ENCODE measurements around the gene ATP11B. TPM values are rescaled to one million over a fixed set of nuclear protein-coding genes. Genes with fewer than 3 reads are reported as not detected.
A peak's percentile ranks its signal among the peaks of the same experiment; 100 is the strongest.
"Not testable (repeated sequence)": the region's sequence is repeated elsewhere in the genome, so short reads cannot be mapped to it uniquely, and the experiment has no call there.

ATP11B gene
- total RNA-seq, 1 donor from 2014 or later: 46.2 TPM

GRCh38 chr3:182821221-182821981, 28.1 kb downstream of the ATP11B start:
- Mint-ChIP-seq H3K36me3 (ENCODE audit: low read depth) (peaks cover 18% of the 10 kb centered on the region), H3K4me1 (peaks cover 4% of the 10 kb centered on the region), H3K9me3 (no peaks in the 10 kb centered on the region), H3K27ac (ENCODE audit: unreplicated experiment) (no peak overlapping the region), H3K4me3 (no peak overlapping the region), H3K27me3 (ENCODE audit: low read depth) (no peaks in the 10 kb centered on the region)
- DNase-seq (ENCODE audit: low read depth, low spot score): no peak
- TF ChIP-seq CTCF (conservative IDR thresholded peaks at IDR 0.05): no peak

- H3K36me3 Mint-ChIP-seq (ENCODE audit: low read depth): peaks cover 18% of the 10 kb centered on the region
- H3K4me3 Mint-ChIP-seq; H3K4me1 Mint-ChIP-seq; H3K27ac Mint-ChIP-seq (ENCODE audit: unreplicated experiment); H3K27me3 Mint-ChIP-seq (ENCODE audit: low read depth); H3K9me3 Mint-ChIP-seq; DNase-seq (ENCODE audit: low read depth, low spot score): not testable (repeated sequence)
Observed at GRCh38 chr3:182822260-182822659, 29.0 kb downstream of the ATP11B start.

DNA sequence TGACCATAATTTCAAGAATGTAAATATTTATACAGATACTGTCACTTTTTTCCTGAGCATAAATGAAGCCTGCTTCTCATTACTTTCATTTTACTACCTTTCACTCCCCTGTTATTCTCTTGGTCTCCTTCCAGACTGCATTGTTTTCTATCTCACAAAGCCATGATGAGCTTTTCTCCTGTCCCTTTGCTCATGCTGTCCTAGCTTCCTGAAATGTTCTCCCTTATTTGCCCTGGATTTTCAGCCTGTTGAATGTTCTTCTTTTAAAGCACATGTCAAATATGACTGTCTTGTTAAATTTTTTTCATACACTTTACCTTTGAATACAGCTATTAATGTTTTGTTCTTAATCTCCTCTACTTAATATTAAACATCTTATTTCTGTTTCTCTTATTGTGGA, 31.7 kb downstream of the ATP11B start:
- Mint-ChIP-seq H3K4me3 (no peak overlapping the region), H3K27me3 (ENCODE audit: low read depth) (no peaks in the 10 kb centered on the region), H3K9me3 (no peaks in the 10 kb centered on the region), H3K4me1 (no peaks in the 10 kb centered on the region), H3K27ac (ENCODE audit: unreplicated experiment) (no peak overlapping the region), H3K36me3 (ENCODE audit: low read depth) (peaks cover 18% of the 10 kb centered on the region)
- DNase-seq (ENCODE audit: low read depth, low spot score): no peak
- no peak for TF ChIP-seq CTCF (conservative IDR thresholded peaks at IDR 0.05)

- no peaks in the 10 kb centered on the region for H3K27me3 Mint-ChIP-seq (ENCODE audit: low read depth)
- no peaks in the 10 kb centered on the region for H3K9me3 Mint-ChIP-seq
- H3K36me3 Mint-ChIP-seq (ENCODE audit: low read depth): peaks cover 6% of the 10 kb centered on the region
- no peak overlapping the region for H3K27ac Mint-ChIP-seq (ENCODE audit: unreplicated experiment)
- no peak for DNase-seq (ENCODE audit: low read depth, low spot score)
- no peak overlapping the region for H3K4me3 Mint-ChIP-seq
- H3K4me1 Mint-ChIP-seq: no peaks in the 10 kb centered on the region
- TF ChIP-seq CTCF (conservative IDR thresholded peaks at IDR 0.05): no peak
Observed at GRCh38 chr3:182829761-182830405, 36.6 kb downstream of the ATP11B start.

GRCh38 chr3:182837855-182838454, 44.7 kb downstream of the ATP11B start:
- H3K27me3 Mint-ChIP-seq (ENCODE audit: low read depth): no peaks in the 10 kb centered on the region
- no peaks in the 10 kb centered on the region for H3K9me3 Mint-ChIP-seq
- peaks cover 8% of the 10 kb centered on the region for H3K36me3 Mint-ChIP-seq (ENCODE audit: low read depth)
- H3K4me1 Mint-ChIP-seq: no peaks in the 10 kb centered on the region
- no peak overlapping the region for H3K27ac Mint-ChIP-seq (ENCODE audit: unreplicated experiment)
- H3K4me3 Mint-ChIP-seq: no peak overlapping the region
- peak; percentile 71 for TF ChIP-seq CTCF (conservative IDR thresholded peaks at IDR 0.05)
- DNase-seq (ENCODE audit: low read depth, low spot score): no peak

- H3K4me1 Mint-ChIP-seq: no peaks in the 10 kb centered on the region
- H3K9me3 Mint-ChIP-seq: peaks cover 6% of the 10 kb centered on the region
- no peak overlapping the region for H3K27ac Mint-ChIP-seq (ENCODE audit: unreplicated experiment)
- H3K36me3 Mint-ChIP-seq (ENCODE audit: low read depth): peaks cover 34% of the 10 kb centered on the region
- TF ChIP-seq CTCF (conservative IDR thresholded peaks at IDR 0.05): no peak
- no peaks in the 10 kb centered on the region for H3K27me3 Mint-ChIP-seq (ENCODE audit: low read depth)
- H3K4me3 Mint-ChIP-seq: no peak overlapping the region
- DNase-seq (ENCODE audit: low read depth, low spot score): no peak
Observed at GRCh38 chr3:182843478-182843877, 50.2 kb downstream of the ATP11B start.

Measured in neural crest cell (in vitro differentiated cells).